HG02798 (cell line): ENCODE results near the gene RLN3.

ENCODE experiments used
- ATAC-seq: cut with Tn5 transposase; IDR thresholded peaks from one replicate; pipeline ENCODE4 v1.9.1; 2021; ENCODE audit warnings: mild to moderate bottlenecking; ENCODE audit not compliant: unreplicated experiment, poor library complexity

RLN3 gene

GRCh38 chr19:14072535-14073260 is 44.8 kb downstream of the RLN3 start, which contains the start of gene MISP3:
Gene MISP3 (plus strand): TSS chr19:14072786. CDS start chr19:14073310, 524 bp downstream.
- peak; percentile 30 for ATAC-seq

DNA sequence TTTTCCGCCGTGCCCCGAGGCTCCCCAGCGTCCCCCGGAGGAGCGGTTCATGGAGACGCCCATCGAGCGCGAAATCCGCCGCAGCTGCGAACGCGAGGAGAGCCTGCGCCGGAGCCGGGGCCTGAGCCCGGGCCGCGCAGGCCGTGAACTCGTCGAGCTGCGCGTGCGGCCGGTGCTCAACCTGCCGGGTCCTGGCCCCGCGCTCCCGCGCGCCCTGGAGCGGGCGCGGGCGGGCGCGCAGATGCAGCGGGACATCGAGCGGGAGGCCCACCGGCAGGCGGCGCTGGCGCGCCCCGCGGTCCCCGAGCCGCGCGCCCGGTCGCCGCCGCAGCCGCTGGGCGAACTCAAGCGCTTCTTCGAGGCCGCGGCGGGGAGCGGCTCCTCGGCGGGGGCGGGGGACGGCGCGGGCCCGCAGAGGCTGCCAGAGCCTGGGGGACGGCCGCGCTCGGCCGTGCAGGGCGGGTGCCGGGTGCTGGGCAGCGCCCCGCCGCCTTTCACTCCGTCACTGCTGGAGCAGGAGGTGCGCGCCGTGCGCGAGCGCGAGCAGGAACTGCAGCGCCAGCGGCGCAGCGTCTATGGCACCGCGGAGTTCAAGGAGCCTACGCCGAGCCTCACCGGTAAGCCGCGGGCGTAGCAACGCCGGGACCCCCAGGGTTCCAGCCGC is 45.4 kb downstream of the RLN3 start:
- peak; percentile 71 for ATAC-seq

- no peak for ATAC-seq
These were observed 46.2 kb downstream of the RLN3 start for GRCh38 chr19:14073925-14074838.

DNA sequence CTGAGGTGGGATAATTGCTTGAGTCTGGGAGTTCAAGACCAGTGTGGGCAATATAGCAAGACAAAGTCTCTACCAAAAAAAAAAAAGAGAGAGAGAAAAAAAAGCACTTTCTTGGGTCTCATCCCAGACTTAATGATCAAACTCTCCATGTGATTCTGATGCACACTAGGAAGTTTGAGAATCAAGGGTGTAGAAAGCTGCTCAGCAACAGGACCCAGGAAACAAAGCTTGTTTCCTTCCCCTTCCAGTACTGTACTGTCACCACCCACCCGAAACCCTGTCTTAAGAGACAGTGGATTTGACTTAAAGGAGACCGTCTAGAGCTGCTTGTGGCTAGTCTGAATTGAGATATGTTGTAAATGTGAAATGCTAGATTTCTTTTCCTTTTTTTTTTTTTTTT is 50.5 kb downstream of the RLN3 start:
- no peak for ATAC-seq
